LNCaP clone FGC (cell line): Measurements from ENCODE around the gene TSPAN32.

ENCODE experiments used
- DNase-seq: peaks from one replicate; pipeline ENCODE4 v3.0.0-alpha.2; 2011; ENCODE audit warnings: low read depth
- H3K4me3 ChIP-seq: 2 replicates; pipeline ENCODE4 v1.5.1; 2011; ENCODE audit warnings: mild to moderate bottlenecking, low read depth, low read length, control low read depth
- TF ChIP-seq, protein P1 (sequence below): IDR thresholded peaks from 2 replicates; pipeline ENCODE4 v1.5.1; 2012; ENCODE audit warnings: mild to moderate bottlenecking; ENCODE audit not compliant: control insufficient read depth, insufficient read depth; ENCODE audit errors: extremely low read depth

TSPAN32 gene, protein sequence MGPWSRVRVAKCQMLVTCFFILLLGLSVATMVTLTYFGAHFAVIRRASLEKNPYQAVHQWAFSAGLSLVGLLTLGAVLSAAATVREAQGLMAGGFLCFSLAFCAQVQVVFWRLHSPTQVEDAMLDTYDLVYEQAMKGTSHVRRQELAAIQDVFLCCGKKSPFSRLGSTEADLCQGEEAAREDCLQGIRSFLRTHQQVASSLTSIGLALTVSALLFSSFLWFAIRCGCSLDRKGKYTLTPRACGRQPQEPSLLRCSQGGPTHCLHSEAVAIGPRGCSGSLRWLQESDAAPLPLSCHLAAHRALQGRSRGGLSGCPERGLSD

DNA sequence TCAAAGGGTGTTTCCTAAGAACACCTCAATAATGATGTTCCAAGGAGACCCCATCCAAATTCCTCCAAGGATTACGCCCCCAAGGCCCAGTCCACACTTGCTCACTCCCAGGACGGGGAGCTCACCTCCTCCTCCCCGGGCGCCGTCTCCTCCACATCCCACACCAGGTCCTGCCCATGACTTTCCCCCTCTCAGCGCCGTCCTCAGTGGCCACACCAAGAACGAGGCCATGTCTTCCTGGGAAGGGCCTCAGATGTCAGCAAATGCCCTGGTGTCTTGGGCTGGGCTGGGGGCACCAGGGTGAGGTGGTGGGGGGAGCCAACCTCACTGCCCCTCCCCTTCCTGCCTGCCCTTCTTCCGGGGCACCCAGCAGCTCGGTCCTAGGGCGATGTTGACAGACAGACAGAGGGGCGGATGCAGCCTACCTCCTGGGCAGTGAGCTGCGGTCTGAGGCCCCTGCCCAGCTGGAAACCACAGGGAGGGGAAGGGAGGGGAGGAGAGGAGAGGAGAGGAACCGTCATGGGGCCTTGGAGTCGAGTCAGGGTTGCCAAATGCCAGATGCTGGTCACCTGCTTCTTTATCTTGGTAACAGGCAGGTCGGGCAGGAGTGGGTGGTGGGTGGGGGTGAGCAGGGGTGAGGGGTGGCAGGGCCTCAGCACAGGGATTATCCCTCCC lies at the start of gene TSPAN32, which contains the start of gene C11orf21:
Gene TSPAN32 (plus strand): TSS at position 383 of the 675 bp plus-strand sequence. CDS start 137 bp downstream, at position 520.
Gene C11orf21 (minus strand): TSS at position 288 of the 675 bp plus-strand sequence. CDS start 110 bp downstream, at position 178.
- DNase-seq = no peak
- TF ChIP-seq, protein P1, sequence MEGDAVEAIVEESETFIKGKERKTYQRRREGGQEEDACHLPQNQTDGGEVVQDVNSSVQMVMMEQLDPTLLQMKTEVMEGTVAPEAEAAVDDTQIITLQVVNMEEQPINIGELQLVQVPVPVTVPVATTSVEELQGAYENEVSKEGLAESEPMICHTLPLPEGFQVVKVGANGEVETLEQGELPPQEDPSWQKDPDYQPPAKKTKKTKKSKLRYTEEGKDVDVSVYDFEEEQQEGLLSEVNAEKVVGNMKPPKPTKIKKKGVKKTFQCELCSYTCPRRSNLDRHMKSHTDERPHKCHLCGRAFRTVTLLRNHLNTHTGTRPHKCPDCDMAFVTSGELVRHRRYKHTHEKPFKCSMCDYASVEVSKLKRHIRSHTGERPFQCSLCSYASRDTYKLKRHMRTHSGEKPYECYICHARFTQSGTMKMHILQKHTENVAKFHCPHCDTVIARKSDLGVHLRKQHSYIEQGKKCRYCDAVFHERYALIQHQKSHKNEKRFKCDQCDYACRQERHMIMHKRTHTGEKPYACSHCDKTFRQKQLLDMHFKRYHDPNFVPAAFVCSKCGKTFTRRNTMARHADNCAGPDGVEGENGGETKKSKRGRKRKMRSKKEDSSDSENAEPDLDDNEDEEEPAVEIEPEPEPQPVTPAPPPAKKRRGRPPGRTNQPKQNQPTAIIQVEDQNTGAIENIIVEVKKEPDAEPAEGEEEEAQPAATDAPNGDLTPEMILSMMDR = no peak
- H3K4me3 ChIP-seq = no peak within 1 kb of the TSS

DNA sequence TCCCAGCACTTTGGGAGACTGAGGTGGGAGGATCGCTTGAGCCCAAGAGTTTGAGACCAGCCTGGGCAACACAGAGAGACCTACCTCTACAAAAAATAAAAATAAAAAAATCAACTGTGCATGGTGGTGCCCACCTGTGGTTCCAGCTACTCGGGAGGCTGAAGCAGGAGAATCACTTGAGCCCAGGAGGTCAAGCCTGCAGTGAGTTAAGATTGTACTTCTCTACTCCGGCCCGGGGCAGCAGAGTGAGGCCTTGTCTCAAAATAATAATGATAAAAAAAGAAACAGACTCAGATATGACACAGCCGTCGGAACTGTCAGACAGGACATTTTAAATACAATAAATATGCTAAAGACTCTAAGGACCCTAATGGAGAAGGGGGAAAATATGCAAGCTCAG lies 49.8 kb upstream of the TSPAN32 start:
- DNase-seq = no peak
- H3K4me3 ChIP-seq = no peak overlapping the region
- TF ChIP-seq, protein P1 = no peak

DNA sequence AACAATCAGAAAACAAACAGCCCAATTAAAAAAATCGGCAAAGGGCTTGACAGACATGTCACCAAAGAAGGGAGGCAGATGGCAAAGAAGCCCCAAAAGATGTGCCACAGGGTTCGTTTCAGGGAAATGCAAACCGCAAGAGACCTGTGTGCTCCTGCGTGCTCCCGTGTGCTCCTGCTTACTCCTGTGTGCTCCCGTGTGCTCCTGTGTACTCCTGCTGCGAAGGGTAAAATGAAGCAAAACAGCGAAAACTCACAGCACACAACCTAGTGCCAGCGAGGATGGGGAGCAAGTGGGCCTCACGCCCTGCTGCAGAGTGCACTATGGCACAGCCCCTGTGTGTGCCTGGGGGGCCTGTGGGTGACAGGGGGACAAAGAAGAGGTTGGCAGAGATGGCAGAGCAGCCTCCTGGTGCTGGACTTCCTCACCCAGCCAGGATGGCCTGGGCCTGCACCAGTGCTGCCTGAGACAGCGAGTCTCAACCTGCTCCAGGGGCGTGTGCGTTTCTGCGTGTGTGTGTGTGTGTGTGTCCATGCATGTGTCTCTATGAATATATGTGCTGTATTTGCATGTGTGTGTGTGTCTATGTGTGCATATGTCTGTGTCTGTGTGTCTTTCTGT lies 45.4 kb upstream of the TSPAN32 start:
- DNase-seq = no peak
- peak overlapping the region; percentile 29; the same call in 1 of the 2 replicates for H3K4me3 ChIP-seq
- TF ChIP-seq, protein P1 = no peak

DNA sequence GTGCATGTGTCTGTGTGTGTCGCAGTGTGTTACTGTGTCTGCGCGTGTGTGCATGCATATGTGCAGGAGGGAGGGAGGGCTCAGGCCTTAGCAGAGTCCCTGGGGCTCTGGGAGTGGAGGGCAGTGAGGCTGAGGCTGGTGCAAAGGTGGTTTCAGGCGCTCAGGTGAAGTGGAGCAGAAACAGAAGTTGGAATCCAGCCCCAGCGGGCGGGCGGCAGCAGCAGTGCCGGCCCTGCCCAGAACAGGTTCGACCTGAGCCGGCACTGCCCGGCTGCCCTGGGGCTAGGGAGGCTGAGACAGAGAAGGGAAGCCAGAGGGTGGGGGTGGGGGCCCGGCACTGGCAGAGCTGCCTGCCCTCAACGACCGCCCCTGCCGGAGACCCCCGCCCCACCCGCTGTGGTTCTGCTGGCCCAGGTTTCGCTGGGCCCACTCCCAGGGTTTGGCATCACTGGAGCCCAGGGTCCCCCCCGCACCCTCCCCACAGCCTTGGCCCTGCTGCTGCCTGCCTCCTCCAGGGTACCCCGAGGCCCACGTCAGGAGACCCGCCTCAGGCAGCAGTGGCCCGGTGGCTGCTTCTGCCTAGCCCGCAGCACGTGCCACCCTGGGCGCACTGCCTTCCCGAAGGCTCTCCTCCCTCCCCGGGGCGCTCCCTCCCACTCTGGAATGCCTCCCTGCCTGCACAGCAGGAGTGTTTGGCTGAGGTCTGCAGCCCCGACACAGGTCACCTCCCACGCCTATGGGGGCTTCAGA lies 44.7 kb upstream of the TSPAN32 start:
- DNase-seq = peak; percentile 71
- TF ChIP-seq, protein P1 = no peak
- H3K4me3 ChIP-seq = peak overlapping the region; percentile 29; the same call in 1 of the 2 replicates

DNA sequence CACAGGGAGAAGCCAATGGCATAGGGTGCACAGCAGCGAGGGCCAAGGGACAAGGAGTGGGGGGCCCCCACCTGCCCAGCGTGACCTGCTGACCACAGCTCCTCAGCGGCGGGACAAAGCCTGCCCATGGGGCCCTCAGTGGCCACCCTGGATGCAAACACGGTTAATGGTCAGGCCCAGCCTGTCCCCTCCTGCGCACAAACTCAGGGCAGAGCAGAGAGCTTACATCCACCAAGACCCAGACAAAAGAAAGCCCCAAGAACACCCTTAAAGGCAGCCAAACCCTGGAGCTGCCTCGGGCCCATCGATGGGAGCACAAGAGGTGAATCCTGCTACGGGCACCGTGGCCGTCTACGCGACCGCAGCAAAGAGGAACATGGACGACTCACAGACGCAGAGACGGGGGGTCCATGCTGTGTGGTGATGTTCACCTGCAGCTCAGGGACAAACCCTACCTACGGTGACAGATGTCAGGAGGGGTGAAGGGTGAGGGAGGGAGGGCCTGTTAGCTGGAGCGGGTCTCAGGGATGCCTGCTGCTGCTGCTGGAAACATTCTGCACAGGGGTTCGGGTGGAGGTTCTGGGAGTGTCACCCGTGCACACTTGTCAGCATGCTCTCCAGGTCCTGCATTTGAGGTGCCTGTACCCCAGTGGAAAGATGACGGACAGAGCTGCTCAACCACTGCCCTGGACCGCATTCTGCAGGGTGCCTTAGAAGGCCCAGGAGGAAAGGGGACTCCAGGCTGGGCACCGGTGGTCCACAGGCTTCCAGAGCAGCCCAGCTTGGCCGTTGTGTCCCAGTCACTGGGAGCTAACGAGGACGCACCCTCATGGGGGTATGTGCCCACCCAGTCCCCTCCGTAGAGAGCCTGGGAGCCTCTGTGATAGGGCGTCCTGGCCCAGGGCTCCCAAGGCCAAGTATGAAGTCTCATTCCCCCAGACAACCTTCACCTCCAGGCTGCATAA lies 43.0 kb upstream of the TSPAN32 start:
- H3K4me3 ChIP-seq = no peak overlapping the region
- no peak for DNase-seq
- TF ChIP-seq, protein P1 = no peak
